ENCODE results near the gene NAV2.

DNA sequence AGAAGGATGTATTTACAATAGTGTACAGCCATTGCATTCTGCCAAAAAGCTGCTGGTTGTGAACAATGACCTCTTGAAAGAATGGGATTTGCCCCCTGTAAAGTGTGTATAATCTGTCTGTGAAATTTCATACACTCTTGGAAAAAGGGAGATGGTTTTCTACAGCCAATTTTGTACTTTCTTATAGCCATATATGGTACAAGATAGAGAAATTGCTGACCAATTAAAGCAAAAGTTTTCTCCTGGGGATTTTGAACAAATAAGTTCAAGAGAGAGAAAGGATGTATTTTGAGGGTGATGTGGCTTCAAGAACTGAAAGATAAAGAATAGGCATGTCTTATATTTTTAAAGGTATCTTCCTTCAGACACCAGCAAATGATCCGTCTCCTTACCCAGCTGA, 211.0 kb downstream of the NAV2 start:
- no peak for TF ChIP-seq STAT1 (IDR thresholded peaks at IDR 0.05; ENCODE audit: unreplicated experiment)
- TF ChIP-seq JUNB (IDR thresholded peaks at IDR 0.05; ENCODE audit: unreplicated experiment) = no peak
- TF ChIP-seq, protein P1, sequence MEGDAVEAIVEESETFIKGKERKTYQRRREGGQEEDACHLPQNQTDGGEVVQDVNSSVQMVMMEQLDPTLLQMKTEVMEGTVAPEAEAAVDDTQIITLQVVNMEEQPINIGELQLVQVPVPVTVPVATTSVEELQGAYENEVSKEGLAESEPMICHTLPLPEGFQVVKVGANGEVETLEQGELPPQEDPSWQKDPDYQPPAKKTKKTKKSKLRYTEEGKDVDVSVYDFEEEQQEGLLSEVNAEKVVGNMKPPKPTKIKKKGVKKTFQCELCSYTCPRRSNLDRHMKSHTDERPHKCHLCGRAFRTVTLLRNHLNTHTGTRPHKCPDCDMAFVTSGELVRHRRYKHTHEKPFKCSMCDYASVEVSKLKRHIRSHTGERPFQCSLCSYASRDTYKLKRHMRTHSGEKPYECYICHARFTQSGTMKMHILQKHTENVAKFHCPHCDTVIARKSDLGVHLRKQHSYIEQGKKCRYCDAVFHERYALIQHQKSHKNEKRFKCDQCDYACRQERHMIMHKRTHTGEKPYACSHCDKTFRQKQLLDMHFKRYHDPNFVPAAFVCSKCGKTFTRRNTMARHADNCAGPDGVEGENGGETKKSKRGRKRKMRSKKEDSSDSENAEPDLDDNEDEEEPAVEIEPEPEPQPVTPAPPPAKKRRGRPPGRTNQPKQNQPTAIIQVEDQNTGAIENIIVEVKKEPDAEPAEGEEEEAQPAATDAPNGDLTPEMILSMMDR (conservative IDR thresholded peaks at IDR 0.05; ENCODE audit: low read depth in 2 of 2) = no peak
- TF ChIP-seq REST (IDR thresholded peaks at IDR 0.05; ENCODE audit: unreplicated experiment) = no peak
- no peak for TF ChIP-seq EZH2phosphoT487 (IDR thresholded peaks at IDR 0.05; ENCODE audit: unreplicated experiment)
- TF ChIP-seq POLR2AphosphoS5 (IDR thresholded peaks at IDR 0.05; ENCODE audit: low read depth) = no peak
- TF ChIP-seq, protein P2, sequence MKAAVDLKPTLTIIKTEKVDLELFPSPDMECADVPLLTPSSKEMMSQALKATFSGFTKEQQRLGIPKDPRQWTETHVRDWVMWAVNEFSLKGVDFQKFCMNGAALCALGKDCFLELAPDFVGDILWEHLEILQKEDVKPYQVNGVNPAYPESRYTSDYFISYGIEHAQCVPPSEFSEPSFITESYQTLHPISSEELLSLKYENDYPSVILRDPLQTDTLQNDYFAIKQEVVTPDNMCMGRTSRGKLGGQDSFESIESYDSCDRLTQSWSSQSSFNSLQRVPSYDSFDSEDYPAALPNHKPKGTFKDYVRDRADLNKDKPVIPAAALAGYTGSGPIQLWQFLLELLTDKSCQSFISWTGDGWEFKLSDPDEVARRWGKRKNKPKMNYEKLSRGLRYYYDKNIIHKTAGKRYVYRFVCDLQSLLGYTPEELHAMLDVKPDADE (IDR thresholded peaks at IDR 0.05) = no peak
- TF ChIP-seq NANOG (IDR thresholded peaks at IDR 0.05; ENCODE audit: borderline replicate concordance) = no peak

Measured in GM23338 (cell line).